ENCODE results near the gene TASP1. TPM values are rescaled to one million over a fixed set of nuclear protein-coding genes. Genes with fewer than 3 reads are reported as not detected.
"Not testable (repeated sequence)": the region's sequence is repeated elsewhere in the genome, so short reads cannot be mapped to it uniquely, and the experiment has no call there.

The TASP1 gene
- total RNA-seq, 1 donor from 2014 or later: 5.5 TPM

DNA sequence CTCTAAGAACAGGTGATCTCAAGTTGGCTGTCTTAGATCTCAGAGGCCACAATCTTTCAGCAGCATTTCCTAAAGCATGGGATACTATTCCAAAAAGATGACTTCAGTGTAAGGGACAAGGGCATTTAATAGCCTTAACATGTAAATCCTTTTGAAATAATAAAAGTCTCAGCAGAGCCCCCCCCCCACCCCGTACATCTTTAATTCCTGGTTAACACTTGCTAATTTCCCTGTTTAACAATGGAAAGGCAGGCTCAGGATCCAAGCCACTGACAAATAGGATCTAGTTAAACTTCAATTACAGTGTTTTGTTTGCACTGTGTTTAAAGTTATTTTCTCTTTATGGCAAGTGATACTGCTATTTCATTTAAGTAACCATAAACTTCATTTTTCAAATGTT is 12.0 kb downstream of the TASP1 start:
- DNase-seq: no peak
- intact Hi-C loops (cut with micrococcal nuclease): no loop called here

DNA sequence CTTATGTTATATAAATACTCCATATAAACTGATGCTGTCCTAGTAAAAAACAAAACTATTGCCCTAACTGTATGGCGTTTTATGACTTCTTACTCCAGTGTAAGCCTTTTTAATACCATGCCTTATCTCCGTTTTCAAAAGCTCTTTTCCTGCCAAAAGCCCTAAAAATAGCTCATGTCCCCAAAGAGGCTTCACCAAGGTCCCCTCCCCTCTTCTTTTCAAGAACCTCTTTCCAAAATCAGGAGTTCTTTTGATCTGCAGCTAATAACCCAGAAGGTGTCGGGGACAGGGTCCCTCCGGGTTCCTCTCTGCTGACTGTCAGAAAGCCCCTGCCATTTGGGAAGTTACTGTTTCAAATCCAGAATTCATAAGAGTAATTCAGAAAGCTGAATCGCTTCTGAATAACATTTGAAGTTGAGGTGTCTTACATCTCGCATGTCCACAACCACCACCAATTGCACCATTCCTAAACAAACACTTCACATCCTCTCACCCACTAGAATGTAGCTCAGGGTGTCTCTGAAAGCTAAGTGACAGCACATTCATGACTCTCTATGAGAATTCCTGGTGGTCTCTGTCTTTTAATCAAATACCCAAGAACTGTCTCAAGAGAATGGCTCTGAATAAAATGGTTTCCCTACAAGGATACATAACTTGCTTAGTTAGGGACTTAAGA is 13.3 kb downstream of the TASP1 start:
- no peak overlapping the region for H3K4me3 ChIP-seq

More for the DNA sequence above, 12.0 kb downstream of the TASP1 start:
- no peak overlapping the region for H3K4me3 ChIP-seq
- H3K27ac ChIP-seq (replicated peaks): no peak overlapping the region
- peaks cover 15% of the 10 kb centered on the region for H3K4me1 ChIP-seq
- no peaks in the 10 kb centered on the region for H3K27me3 ChIP-seq (ENCODE audit: low read depth)
- TF ChIP-seq CTCF (IDR thresholded peaks at IDR 0.05; ENCODE audit: borderline replicate concordance): no peak
- no peaks in the 10 kb centered on the region for H3K9me3 ChIP-seq (replicated peaks)
- H3K36me3 ChIP-seq: peaks cover 23% of the 10 kb centered on the region

DNA sequence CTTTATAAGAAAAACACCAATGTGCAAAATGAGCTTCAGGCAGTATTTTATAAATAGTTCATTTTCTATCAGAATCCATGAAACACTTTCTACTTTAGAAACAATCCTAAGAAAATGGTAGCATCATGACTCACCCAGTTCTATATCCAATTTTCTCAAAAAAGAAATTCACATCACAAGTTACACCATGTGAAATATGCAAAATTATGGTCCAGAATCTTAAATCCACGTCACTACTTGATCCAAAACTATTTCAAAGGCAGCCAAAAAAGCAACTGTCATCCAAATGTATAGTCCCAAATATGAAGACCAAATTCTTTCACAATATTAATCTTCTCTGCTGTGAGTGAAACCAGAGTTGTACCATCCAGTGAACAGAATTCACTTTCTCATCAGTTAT is 19.3 kb downstream of the TASP1 start:
- H3K27me3 ChIP-seq (ENCODE audit: low read depth); intact Hi-C loops (cut with micrococcal nuclease); DNase-seq; H3K27ac ChIP-seq (replicated peaks); H3K9me3 ChIP-seq (replicated peaks); H3K4me3 ChIP-seq; H3K4me1 ChIP-seq: not testable (repeated sequence)
- peaks cover 22% of the 10 kb centered on the region for H3K36me3 ChIP-seq

More for the DNA sequence above, 13.3 kb downstream of the TASP1 start:
- no peak for TF ChIP-seq CTCF (IDR thresholded peaks at IDR 0.05; ENCODE audit: borderline replicate concordance)
- DNase-seq: no peak
- Histone ChIP-seq H3K4me1 (peaks cover 15% of the 10 kb centered on the region), H3K27ac (replicated peaks) (no peak overlapping the region), H3K36me3 (peaks cover 31% of the 10 kb centered on the region), H3K27me3 (ENCODE audit: low read depth) (no peaks in the 10 kb centered on the region), H3K9me3 (replicated peaks) (no peaks in the 10 kb centered on the region)
- intact Hi-C loops (cut with micrococcal nuclease): no loop called here

DNA sequence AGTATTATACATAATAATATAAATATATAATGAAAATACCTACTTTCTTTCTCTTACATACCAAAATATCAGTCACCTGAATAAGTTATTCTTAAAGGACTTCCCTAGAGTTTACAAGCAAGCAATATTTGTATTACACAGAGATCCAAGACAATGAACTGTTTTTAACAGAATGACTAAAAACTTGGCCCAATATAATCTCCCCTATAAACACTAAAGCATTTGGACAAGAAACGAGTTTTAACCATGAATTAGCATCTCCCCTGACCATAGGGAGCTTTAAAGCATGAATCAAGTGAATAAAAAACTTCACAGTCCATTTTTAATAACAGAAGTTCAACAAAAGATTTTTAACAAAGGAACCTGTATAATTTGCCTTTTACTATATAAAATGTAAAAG is 20.3 kb downstream of the TASP1 start:
- intact Hi-C loops (cut with micrococcal nuclease); DNase-seq; H3K9me3 ChIP-seq (replicated peaks); H3K27me3 ChIP-seq (ENCODE audit: low read depth); H3K27ac ChIP-seq (replicated peaks); H3K4me3 ChIP-seq: not testable (repeated sequence)
- Histone ChIP-seq H3K36me3 (peaks cover 22% of the 10 kb centered on the region), H3K4me1 (peaks cover 14% of the 10 kb centered on the region)

DNA sequence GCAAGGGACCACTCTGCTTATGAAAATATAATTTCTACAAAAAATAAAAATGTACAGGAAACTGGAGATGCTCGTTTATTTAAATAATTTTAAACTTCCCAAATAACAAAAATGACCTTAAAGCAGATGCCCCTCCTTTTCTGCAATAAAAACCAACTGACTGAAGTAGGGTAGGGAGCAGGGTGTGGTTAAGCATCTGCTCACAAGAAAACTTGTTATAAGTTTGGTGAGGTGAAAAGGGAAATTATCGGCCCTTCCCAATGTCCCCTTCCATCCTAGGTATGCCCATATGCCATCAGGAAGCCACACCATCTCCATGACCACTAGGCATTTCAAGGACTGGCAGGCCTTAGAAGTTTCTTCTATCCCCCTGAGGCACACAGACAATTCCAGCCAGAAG is 21.1 kb downstream of the TASP1 start:
- H3K27ac ChIP-seq (replicated peaks); H3K27me3 ChIP-seq (ENCODE audit: low read depth); intact Hi-C loops (cut with micrococcal nuclease); H3K4me3 ChIP-seq; DNase-seq; H3K9me3 ChIP-seq (replicated peaks): not testable (repeated sequence)
- Histone ChIP-seq H3K4me1 (peaks cover 17% of the 10 kb centered on the region), H3K36me3 (peaks cover 18% of the 10 kb centered on the region)

DNA sequence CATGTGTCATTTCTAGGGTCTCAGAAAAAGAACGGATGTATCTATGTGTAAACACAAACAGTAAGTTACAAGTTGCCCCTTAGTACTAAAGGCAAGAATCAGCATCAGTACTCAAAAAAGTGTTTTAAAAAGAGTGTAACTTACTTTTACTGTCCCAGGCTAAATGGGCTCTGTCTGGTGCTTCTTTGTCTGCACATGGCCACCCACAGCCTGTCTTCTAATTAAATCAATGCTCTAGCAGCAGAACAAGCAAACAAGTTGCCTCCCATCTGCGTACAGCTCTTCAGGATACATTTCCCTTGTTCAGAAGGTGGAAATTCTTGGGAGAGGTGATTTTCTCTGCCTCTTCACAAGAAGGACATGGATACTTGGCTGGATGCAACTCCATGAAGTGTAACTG is 22.0 kb downstream of the TASP1 start:
- H3K36me3 ChIP-seq: peaks cover 12% of the 10 kb centered on the region
- H3K4me1 ChIP-seq: peaks cover 17% of the 10 kb centered on the region
- H3K27me3 ChIP-seq (ENCODE audit: low read depth); H3K4me3 ChIP-seq; H3K9me3 ChIP-seq (replicated peaks); intact Hi-C loops (cut with micrococcal nuclease); H3K27ac ChIP-seq (replicated peaks); DNase-seq: not testable (repeated sequence)

DNA sequence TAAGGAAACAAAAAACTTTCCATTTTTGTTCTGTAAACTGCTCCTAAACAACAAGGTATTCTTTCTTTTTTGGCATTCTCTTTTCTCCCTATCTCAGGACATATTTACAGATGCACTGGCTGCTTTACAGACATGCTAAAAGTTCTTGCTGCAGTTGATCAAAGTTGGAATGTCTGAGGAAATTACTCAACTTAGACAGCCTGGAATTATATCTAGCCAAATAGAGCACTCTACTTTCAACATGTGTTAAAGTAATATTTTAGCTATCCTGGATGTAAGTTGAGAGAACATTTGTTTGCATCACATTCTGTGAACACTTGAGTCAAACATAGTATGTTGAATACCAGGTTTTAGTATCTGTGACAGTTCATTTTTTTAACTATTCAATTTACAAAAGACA is 24.8 kb downstream of the TASP1 start:
- H3K4me3 ChIP-seq: no peak overlapping the region
- H3K27me3 ChIP-seq (ENCODE audit: low read depth): no peaks in the 10 kb centered on the region
- H3K36me3 ChIP-seq: peaks cover 5% of the 10 kb centered on the region
- no peak for TF ChIP-seq CTCF (IDR thresholded peaks at IDR 0.05; ENCODE audit: borderline replicate concordance)
- intact Hi-C loops (cut with micrococcal nuclease): no loop called here
- peaks cover 17% of the 10 kb centered on the region for H3K4me1 ChIP-seq
- DNase-seq: no peak
- no peak overlapping the region for H3K27ac ChIP-seq (replicated peaks)
- no peaks in the 10 kb centered on the region for H3K9me3 ChIP-seq (replicated peaks)
